GM21717 (cell line): ENCODE data around the gene NR1H3.
"Not testable (repeated sequence)": the region's sequence is repeated elsewhere in the genome, so short reads cannot be mapped to it uniquely, and the experiment has no call there.

ENCODE experiments used
- ATAC-seq: cut with Tn5 transposase; IDR thresholded peaks from one replicate; pipeline ENCODE4 v1.9.1; 2021; ENCODE audit warnings: mild to moderate bottlenecking, moderate library complexity; ENCODE audit not compliant: unreplicated experiment

Gene NR1H3

DNA sequence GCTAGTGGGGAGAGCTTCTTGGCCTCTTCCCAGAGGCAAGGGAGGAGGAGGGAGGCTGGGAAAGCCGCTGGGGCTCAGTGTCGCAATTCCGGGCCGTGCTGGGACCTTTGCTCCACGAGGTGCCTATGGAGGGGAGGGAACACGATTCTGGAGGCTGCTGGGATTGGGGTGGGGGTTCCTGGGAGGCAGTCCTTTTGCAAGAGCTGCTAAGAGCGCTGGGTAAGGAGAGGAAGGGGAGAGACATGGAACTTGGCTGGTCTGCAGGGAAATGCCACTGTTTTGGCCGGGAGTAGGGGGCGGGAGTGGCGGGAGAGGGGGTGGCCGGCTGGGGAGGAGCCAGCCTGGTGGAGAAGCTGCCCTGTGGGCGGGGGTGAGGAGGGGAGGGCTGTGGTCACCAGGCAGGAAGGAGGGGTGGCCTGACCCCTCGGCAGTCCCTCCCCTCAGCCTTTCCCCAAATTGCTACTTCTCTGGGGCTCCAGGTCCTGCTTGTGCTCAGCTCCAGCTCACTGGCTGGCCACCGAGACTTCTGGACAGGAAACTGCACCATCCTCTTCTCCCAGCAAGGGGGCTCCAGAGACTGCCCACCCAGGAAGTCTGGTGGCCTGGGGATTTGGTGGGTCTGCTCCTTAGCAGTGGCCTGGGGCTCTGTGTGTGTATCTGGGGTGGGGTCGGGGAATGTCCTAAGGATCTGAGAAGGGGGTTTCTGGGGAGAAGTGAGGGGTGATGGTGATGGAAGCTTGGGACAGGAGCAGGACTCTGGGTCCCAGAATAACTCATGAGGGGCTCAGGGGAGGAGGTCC, at the start of gene NR1H3:
Gene NR1H3 (plus strand): TSS at position 480 of the 800 bp plus-strand sequence. CDS start 1,221 bp downstream, outside the sequence.
- ATAC-seq, result no peak

DNA sequence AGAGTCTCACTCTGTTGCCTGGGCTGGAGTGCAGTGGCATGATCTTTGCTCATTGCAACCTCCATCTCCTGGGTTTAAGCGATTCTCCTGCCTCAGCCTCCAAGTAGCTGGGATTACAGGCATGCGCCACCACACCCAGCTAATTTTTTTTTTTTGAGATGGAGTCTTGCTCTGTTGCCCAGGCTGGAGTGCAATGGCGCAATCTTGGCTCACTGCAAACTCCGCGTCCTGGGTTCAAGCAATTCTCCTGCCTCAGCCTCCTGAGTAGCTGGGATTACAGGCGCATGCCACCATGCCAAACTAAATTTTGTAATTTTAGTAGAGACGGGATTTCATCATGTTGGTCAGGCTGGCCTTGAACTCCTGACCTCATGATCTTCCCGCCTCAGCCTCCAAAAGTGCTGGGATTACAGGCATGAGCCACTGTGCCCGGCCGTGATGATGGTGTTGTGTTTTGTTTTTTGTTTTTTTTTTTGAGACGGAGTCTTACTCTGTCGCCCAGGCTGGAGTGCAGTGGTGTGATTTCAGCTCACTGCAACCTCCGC, 49.7 kb upstream of the NR1H3 start:
- ATAC-seq, result not testable (repeated sequence)

DNA sequence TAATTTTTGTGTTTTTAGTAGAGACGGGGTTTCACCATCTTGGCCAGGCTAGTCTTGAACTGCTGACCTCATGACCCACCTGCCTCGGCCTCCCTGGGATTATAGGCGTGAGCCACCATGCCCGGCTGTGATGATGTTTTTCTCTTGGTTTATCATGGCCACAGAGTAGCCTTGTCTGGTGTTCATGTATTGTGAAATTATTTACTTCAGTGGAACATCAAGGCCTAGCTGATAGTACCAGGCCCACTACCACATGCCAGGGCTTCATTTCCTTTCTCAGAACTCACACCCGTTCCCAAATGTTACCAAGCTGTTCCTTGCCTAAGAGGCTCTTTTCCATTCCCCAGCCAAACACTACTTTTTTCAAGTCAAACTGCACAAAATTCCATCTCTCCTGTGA, 49.2 kb upstream of the NR1H3 start:
- ATAC-seq, result no peak

DNA sequence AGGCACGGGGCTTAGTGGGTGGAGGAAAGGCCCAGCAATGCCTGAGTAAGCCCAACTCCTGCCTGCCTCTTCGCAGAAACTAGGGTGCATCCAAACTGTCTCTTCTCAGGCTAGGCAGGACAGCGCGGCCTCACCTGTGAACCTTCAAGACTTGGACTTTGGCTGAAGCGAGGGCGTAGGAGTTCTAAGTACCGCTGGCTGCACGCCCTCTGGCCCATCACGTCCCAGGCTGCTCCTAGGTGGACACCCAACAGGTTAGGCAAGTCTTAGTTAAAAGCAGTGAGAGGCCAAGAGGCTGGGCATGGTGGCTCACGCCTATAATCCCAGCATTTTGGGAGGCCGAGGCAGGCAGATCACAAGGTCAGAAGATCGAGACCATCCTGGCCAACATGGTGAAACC, 44.9 kb upstream of the NR1H3 start:
- no peak for ATAC-seq

DNA sequence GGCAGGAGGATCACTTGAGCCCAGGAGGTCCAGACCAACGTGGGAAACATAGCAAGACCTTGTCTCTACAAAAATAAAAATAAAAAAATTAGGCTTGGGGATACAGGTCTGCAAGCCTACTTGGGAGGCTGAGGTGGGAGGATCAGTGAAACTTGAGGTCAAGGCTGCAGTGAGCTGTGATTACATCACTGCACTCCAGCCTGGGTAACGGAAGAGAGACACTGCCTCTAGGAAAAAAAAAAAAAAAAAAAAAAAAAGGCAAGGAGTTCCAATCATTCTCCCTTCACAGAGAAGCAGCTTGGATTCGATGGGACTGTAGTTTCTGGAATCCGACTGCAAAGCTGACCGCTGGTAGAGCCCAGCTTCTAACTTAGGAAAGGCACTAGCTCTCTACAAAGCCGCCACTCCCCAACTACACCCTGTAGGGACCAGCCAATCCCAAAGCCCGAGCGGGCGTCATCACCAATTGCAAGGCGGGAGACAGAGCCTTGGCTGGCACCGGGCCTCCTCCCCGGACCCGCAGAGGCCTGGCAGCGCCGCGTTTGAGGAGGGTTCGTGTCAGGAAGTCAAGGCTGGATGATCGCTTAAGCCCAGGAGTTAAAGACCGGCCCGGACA, 43.7 kb upstream of the NR1H3 start:
- ATAC-seq, result peak; percentile 82

DNA sequence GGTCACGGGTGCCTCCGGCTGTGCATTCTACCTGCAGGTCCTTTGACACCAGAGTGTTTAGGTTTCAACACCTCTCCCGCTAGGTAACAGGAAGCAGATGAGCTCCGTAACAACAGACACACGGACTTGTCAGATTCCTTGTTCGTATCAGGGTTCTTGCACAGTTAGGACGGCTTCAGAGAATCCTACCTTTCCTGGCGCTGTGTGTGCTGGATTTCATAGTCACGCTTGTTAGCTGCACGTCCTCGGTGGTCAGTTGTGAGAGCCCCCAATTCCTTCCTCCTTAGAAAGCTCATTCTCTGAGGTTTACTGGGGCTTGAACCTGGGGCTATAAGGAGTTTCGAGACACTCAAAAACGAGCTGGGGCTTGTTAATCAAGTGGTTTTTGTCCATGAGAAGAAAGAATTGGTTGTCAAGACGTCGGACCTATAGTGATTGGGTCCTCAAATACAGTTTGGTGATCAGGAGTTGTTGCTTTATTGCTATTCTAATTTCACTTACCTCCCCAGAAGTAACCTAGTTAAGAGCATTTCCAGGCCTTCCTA, 42.4 kb upstream of the NR1H3 start:
- no peak for ATAC-seq

DNA sequence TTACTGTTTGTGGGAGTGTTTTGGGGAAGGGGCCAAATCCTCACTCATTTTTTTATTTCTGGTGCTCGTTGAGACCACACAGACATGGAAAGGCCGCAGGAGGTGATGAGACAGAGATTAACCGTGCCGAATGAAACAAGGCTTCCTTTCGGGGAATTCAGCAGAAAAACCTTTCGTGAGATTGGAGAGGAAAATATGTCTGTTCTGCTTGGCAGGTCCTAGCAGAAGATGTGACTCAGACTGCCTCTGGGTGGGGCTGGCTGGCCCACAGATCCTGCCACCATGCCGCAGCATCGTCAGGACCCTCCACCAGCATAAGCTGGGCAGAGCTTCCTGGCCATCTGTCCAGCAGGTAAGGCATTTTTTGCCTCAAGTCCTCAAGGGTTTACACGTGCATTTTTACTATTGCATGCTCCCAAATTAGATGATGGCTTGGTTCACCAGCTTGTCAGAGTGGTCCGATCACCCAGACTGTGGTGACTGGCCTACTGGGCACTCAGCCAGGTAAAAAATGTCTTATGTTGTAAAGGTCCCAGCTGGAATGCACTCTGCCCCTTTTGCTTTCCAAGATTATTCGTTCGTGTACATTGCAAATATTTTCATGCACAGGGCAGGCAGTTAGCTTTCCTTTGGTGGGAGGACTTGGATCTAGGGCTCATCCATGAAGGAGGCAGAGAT, 41.5 kb upstream of the NR1H3 start:
- peak; percentile 30 for ATAC-seq

DNA sequence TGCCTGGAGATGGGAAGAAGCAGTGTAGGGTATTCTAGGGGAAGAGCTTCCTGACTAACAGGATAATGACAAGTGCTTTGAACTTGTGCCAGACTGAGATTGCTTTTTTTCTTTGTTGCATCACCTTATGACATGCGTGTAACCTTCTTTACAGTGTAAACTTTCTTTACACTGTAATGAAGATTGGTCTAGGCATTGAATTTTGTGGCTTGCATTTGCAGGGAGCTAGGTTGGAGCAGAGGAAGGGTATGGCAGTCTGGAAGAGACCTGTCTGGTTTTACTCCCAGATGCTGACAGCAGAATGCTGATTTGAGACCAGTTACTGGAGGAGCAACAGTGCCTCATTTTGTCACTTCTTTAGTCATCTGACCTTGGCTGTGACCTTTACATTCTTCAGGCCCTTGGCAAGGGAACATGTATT, 37.4 kb upstream of the NR1H3 start:
- no peak for ATAC-seq

DNA sequence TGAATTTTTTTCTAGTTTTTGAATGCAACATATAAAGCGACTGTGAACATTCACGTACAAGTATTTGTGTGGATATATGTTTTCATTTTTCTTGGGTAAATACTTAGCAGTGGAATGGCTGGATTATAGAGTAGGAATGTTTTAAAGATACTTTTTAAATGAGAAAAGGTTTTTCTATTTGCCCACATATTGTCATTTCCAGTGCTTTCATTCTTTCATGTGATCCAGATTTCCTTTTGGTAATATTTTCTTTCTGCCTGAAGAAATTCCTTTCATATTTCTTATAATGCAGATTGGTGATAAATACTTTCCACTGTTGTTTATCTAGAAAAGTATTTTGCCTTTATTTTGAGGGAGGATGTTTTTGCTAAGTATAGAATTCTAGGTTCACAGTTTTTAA, 35.1 kb upstream of the NR1H3 start:
- ATAC-seq, result no peak

DNA sequence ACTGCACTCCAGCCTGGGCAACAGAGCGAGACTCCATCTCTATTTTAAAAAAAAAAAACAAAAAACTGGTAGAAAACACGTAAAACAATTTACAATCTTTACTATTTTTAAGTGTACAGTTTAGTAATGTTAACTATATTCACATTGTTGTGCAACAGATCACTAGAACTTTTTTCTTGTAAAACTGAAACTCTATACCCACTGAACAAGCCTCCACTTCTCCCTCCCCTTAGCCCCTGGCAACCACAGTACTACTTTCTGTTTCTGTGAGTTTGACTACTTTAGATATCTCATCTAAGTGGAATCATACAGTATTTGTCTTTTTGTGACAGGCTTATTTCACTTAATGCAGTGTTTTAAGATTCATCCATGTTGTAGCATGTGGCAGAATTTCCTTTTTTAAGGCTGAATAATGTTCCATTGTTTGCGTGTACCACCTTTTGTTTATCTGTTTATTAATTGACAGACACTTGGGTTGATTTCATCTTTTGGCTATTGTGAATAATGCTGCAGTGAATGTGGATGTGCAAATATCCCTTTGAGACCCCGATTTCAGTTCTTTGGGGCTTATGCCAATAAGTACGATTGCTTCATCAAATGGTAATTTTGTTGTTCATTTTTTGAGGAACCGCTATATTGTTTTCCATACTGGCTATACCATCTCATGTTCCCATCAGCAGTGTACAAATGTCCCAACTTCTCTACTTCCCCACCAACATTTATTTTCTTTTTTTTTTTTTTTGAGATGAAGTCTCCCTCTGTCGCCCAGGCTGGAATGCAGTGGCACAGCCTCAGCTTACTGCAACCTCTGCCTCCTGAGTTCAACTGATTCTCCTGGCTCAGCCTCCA, 32.0 kb upstream of the NR1H3 start:
- ATAC-seq, result peak; percentile 87

DNA sequence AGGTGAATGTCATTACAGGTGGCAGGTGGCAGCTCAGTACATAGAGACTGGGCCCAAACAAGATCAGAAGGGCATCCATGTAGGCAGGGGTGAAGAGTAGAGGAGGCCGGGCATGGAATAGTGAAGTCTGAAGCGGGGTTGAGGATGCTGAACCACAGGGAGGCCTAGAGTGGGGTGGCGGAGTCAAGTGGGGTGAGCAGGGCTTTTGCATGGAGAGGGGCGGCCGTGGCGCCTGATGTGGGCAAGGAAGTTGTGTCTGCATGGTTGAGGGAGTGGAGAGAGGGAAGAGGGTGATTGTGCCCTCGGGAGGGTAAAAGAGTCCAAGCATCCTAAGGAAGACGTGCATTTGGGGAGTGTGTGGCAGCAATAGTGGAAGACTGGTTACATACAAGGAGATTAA, 28.6 kb upstream of the NR1H3 start:
- ATAC-seq, result no peak

DNA sequence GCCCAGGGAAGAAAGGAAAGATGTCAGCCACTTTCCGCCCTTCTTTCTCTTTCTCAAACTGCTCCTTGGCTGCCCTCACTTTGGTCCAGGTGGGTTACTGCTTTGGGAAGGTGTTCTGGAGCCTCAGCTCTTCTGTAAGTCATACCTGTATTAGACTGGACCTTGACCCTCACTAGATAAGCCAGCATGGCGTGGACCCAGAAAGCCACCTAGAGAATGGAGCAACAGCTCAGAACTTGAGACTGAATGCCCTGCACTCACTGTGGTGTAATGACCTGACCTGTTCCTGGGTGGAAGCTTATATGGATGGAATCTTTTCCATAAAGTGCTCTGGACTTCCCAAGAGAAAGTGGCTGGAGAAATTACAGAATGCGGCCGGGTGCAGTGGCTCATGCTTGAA, 24.7 kb upstream of the NR1H3 start:
- no peak for ATAC-seq

DNA sequence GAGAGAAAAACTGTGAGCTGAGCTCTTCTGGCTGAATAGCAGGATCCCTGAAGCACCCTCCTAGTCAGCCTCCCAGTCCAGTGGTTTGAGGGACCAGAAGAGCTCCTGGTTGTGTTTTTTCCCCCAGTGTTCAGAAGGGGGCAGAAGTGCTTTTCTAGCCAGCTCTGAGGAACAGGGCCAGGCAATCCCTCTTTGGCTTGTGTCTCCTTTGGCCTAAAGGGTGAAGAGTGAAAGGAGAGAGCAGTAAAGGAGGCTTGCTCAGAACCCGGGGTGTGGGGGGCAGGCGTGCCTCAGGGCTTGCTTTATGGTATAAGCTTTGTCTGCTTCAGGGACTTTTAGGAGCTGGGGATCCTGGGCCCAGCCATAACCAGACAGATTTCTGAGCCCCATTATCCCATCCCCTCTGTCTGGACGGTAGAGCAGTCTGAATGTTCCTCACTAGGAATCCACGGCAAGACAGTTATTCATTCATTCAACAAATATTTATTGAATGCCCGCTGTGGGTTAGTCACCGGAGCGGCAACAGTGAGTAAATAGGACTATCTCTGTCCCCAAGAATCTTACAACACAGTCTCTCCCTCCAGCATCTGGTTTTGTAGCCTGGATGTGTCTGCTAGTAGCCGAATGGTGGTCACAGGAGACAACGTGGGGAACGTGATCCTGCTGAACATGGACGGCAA, 23.7 kb upstream of the NR1H3 start:
- ATAC-seq, result no peak

DNA sequence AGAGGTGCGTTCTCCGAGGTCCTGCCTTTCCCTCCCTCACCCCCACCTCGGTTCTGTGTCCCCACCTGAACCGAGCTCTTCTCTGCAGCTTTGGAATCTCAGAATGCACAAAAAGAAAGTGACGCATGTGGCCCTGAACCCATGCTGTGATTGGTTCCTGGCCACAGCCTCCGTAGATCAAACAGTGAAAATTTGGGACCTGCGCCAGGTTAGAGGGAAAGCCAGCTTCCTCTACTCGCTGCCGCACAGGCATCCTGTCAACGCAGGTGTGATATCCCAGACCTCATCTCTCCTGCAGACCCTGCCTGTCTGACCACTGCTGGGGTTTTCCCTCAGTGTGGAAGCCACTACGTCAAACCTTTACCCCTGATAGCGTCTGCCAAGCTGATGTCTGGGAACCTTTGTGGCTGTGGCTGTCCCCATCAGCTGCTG, 23.1 kb upstream of the NR1H3 start:
- no peak for ATAC-seq

DNA sequence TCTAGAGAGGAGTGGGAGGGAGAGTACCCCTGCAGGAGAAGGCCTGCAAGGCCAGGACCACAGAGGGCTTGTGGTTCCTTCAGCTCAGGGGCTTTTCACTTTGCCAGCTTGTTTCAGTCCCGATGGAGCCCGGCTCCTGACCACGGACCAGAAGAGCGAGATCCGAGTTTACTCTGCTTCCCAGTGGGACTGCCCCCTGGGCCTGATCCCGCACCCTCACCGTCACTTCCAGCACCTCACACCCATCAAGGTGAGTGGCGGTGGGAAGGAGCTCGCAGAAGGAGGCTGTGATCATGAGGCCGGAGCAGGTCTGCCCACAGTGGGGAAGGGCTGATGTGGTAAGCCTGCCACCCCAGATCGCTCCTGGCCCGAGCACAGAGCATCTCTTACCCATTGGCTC, 22.6 kb upstream of the NR1H3 start:
- no peak for ATAC-seq

DNA sequence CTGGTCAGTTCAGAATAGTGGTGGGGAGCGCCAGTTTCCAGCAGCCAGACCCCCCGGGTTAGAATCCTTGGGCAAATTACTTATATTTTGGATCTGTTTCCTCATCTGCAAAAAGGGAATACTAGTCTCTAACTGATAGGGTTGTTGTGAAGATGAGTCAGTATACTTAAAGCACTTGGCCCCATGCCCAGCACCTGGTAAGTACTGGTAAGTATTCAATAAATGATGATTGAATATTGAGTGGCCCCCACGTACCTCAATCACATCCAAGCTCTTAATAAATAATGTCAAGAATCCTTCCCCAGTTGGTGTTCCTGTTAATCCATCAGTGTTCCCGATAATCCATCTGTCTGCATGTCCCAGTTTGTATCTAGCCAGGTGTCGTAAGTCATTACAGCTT, 21.3 kb upstream of the NR1H3 start:
- ATAC-seq, result no peak

DNA sequence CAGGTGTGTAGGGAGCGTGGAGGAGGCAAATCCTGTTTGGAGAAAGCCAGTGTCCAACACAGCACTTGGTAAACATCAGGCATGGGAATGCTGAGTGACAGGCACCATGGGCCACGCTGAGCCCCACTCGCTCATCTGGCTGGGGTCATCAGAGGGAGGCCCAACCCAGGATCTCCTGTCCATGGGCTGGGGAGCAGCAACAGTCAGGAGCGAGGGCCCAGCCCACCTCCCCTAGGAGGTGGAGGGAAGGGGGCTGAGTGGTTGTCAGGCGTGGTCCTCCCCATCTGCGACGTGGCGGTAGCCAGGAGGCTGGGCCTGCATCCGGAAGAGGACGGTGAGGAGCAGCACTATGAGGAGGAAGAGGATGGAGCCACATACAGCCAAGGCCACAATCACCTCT, 17.9 kb upstream of the NR1H3 start:
- no peak for ATAC-seq

DNA sequence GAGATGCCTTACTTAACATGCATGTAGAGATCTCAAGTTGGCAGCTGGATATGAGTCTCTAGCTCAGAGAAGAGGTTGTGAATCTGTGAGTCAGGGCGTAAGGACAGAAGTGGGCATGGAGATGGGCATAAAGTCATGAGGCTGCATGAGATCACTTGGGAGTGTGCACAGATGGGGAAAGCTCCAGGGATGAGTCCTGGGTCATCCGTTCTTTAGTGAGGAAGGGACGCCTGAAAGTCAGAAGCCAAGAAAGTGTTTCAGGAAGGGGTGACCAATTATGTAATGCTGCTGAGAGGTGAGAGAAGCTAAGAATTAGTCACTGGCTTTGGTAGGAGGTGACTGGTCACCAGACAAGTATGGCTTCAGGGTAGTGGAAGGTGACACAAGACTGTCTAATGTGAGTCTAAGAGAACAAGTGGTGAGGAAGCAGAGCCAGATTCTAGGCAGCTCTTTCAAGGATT, 15.9 kb upstream of the NR1H3 start:
- ATAC-seq, result no peak

DNA sequence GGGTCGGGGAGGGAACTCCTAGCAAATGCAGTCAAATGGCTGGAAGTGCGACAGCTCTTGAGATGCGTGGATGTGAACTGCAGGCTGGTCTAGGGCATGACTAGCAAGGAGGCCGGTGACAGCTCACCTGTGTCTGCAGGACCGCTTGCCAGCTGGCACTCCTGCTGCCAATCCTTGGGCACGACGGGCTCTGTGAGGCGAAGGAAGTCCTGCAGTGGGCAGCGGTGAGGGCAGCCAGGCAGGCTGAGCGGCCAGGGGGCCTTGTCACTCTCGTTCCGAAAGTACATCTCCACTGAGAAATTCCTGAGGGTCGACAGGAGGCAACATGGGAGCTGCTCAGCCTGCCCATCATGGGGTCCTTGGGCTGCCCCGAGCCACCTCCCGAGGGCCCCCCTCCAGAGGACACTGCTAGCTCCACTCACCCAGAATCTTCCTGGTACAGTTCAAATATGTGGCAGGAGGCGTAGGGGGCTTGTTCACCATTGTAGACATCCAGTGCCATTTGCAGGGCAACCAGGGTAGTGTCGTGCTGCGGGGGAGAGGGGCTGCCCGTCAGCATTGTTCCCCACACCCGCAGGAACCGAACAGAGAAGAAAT, 15.1 kb upstream of the NR1H3 start:
- no peak for ATAC-seq
